Activated CD4-positive, alpha-beta memory T cell treated with anti-CD3 and anti-CD28 coated beads for 36 hours (primary cell): ENCODE data around the gene WSB1. TPM values are rescaled to one million over a fixed set of nuclear protein-coding genes. Genes with fewer than 3 reads are reported as not detected.

ENCODE experiments used
- microRNA-seq: library from miRNA; unstranded; fragments of <30 nt; microRNA quantifications from one replicate; pipeline ENCODE4 v1.2.0, GENCODE V29; 2022; ENCODE audit warnings: borderline number of aligned reads, borderline microRNAs expressed, borderline replicate concordance
- total RNA-seq, 2 experiments: library from RNA; stranded (reverse); gene quantifications; one replicate each; pipeline ENCODE4 v1.2.3, GENCODE V29; 2021

The WSB1 gene
- total RNA-seq, 2 experiments from 2014 or later, result 135 to 147 TPM

Small RNA genes within 50 kb of the gene (microRNA-seq; reads per million reads assigned to microRNA genes)
- gene MIR4522, result 1.2 reads per million

Other genes starting within 250 kb of the WSB1 start
- gene KSR1, start 162.3 kb downstream of the WSB1 start, total RNA-seq, result 10 to 100 TPM; 55.0 to 60.8 TPM